Measurements from ENCODE around the gene SYT15.

Gene SYT15

GRCh38 chr10:46548498-46549090 is 30.3 kb upstream of the SYT15 start:
- no peaks in the 10 kb centered on the region for H3K9me3 ChIP-seq
- in situ Hi-C loops (cut with MboI; ENCODE audit: low sequenced_read_pairs): loop anchor here (25.0 kb wide), 1 partner anchor 1689 kb away; no protein-coding TSS in a partner anchor
- H3K4me1 ChIP-seq: no peaks in the 10 kb centered on the region
- H3K27me3 ChIP-seq (ENCODE audit: low read depth): peaks cover 2% of the 10 kb centered on the region; the same call in 1 of the 2 replicates
- H3K4me3 ChIP-seq: no peak overlapping the region
- DNase-seq (ENCODE audit: low spot score in 2 of 2): peak in 1 of 2 experiments; percentile 5
- H3K36me3 ChIP-seq (replicated peaks): no peaks in the 10 kb centered on the region

- peaks cover 2% of the 10 kb centered on the region; the same call in 1 of the 2 replicates for H3K27me3 ChIP-seq (ENCODE audit: low read depth)
- in situ Hi-C loops (cut with MboI; ENCODE audit: low sequenced_read_pairs): loop anchor here (25.0 kb wide), 1 partner anchor 1688 kb away; no protein-coding TSS in a partner anchor
- H3K9me3 ChIP-seq: no peaks in the 10 kb centered on the region
- no peaks in the 10 kb centered on the region for H3K4me1 ChIP-seq
- peak in 1 of 2 experiments; percentile 6 for DNase-seq (ENCODE audit: low spot score in 2 of 2)
- H3K4me3 ChIP-seq: no peak overlapping the region
- H3K36me3 ChIP-seq (replicated peaks): no peaks in the 10 kb centered on the region
These were observed 29.5 kb upstream of the SYT15 start for GRCh38 chr10:46549171-46550075.

- Histone ChIP-seq H3K4me3 (no peak overlapping the region), H3K4me1 (no peaks in the 10 kb centered on the region), H3K36me3 (replicated peaks) (no peaks in the 10 kb centered on the region), H3K27me3 (ENCODE audit: low read depth) (peaks cover 2% of the 10 kb centered on the region; the same call in 1 of the 2 replicates), H3K9me3 (no peaks in the 10 kb centered on the region)
- no peak for DNase-seq (ENCODE audit: low spot score in 2 of 2)
- in situ Hi-C loops (cut with MboI; ENCODE audit: low sequenced_read_pairs): no loop called here
These were observed 28.7 kb upstream of the SYT15 start for GRCh38 chr10:46550076-46550790.

GRCh38 chr10:46550795-46551700 is 27.9 kb upstream of the SYT15 start:
- no peaks in the 10 kb centered on the region for H3K9me3 ChIP-seq
- H3K36me3 ChIP-seq (replicated peaks): no peaks in the 10 kb centered on the region
- no peak for DNase-seq (ENCODE audit: low spot score in 2 of 2)
- no peaks in the 10 kb centered on the region for H3K4me1 ChIP-seq
- in situ Hi-C loops (cut with MboI; ENCODE audit: low sequenced_read_pairs): no loop called here
- peaks cover 2% of the 10 kb centered on the region; the same call in 1 of the 2 replicates for H3K27me3 ChIP-seq (ENCODE audit: low read depth)
- H3K4me3 ChIP-seq: no peak overlapping the region

GRCh38 chr10:46551701-46552525 is 27.0 kb upstream of the SYT15 start:
- Histone ChIP-seq H3K27me3 (ENCODE audit: low read depth) (no peaks in the 10 kb centered on the region), H3K9me3 (no peaks in the 10 kb centered on the region), H3K4me1 (no peaks in the 10 kb centered on the region), H3K4me3 (no peak overlapping the region), H3K36me3 (replicated peaks) (no peaks in the 10 kb centered on the region)
- in situ Hi-C loops (cut with MboI; ENCODE audit: low sequenced_read_pairs): no loop called here
- peak in 1 of 2 experiments; percentile 8 for DNase-seq (ENCODE audit: low spot score in 2 of 2)

- no peaks in the 10 kb centered on the region for H3K27me3 ChIP-seq (ENCODE audit: low read depth)
These were observed 26.2 kb upstream of the SYT15 start for GRCh38 chr10:46552526-46553237.

GRCh38 chr10:46553238-46554049 is 25.5 kb upstream of the SYT15 start:
- DNase-seq (ENCODE audit: low spot score in 2 of 2): no peak
- in situ Hi-C loops (cut with MboI; ENCODE audit: low sequenced_read_pairs): no loop called here
- Histone ChIP-seq H3K27me3 (ENCODE audit: low read depth) (no peaks in the 10 kb centered on the region), H3K4me1 (no peaks in the 10 kb centered on the region), H3K9me3 (no peaks in the 10 kb centered on the region), H3K36me3 (replicated peaks) (no peaks in the 10 kb centered on the region), H3K4me3 (no peak overlapping the region)

More at GRCh38 chr10:46552526-46553237, 26.2 kb upstream of the SYT15 start:
- no peak overlapping the region for H3K4me3 ChIP-seq
- H3K36me3 ChIP-seq (replicated peaks): no peaks in the 10 kb centered on the region
- H3K4me1 ChIP-seq: no peaks in the 10 kb centered on the region
- in situ Hi-C loops (cut with MboI; ENCODE audit: low sequenced_read_pairs): no loop called here
- peak in 1 of 2 experiments; percentile 6 for DNase-seq (ENCODE audit: low spot score in 2 of 2)
- H3K9me3 ChIP-seq: no peaks in the 10 kb centered on the region

- H3K4me1 ChIP-seq: no peaks in the 10 kb centered on the region
- in situ Hi-C loops (cut with MboI; ENCODE audit: low sequenced_read_pairs): no loop called here
- no peaks in the 10 kb centered on the region for H3K27me3 ChIP-seq (ENCODE audit: low read depth)
These were observed 24.7 kb upstream of the SYT15 start for GRCh38 chr10:46554166-46554781.

GRCh38 chr10:46555366-46555712 is 23.6 kb upstream of the SYT15 start:
- Histone ChIP-seq H3K9me3 (no peaks in the 10 kb centered on the region), H3K27me3 (ENCODE audit: low read depth) (no peaks in the 10 kb centered on the region), H3K36me3 (replicated peaks) (no peaks in the 10 kb centered on the region), H3K4me1 (no peaks in the 10 kb centered on the region), H3K4me3 (no peak overlapping the region)
- peak in 1 of 2 experiments; percentile 5 for DNase-seq (ENCODE audit: low spot score in 2 of 2)
- in situ Hi-C loops (cut with MboI; ENCODE audit: low sequenced_read_pairs): no loop called here

More at GRCh38 chr10:46554166-46554781, 24.7 kb upstream of the SYT15 start:
- Histone ChIP-seq H3K4me3 (no peak overlapping the region), H3K9me3 (no peaks in the 10 kb centered on the region), H3K36me3 (replicated peaks) (no peaks in the 10 kb centered on the region)
- no peak for DNase-seq (ENCODE audit: low spot score in 2 of 2)

GRCh38 chr10:46555713-46556514 is 23.0 kb upstream of the SYT15 start:
- H3K4me3 ChIP-seq: peak overlapping the region; percentile 16
- in situ Hi-C loops (cut with MboI; ENCODE audit: low sequenced_read_pairs): no loop called here
- no peaks in the 10 kb centered on the region for H3K9me3 ChIP-seq
- peak in 1 of 2 experiments; percentile 42 for DNase-seq (ENCODE audit: low spot score in 2 of 2)
- no peaks in the 10 kb centered on the region for H3K4me1 ChIP-seq
- H3K36me3 ChIP-seq (replicated peaks): no peaks in the 10 kb centered on the region
- no peaks in the 10 kb centered on the region for H3K27me3 ChIP-seq (ENCODE audit: low read depth)

Measured in HAP-1 (cell line).